ENCODE data around the gene TBX3.
A peak's percentile ranks its signal among the peaks of the same experiment; 100 is the strongest.

TBX3 gene

GRCh38 chr12:114682106-114682784 lies 1.7 kb downstream of the TBX3 start:
- no peak for DNase-seq

- no peak for DNase-seq
Observed at GRCh38 chr12:114681116-114681871, 2.7 kb downstream of the TBX3 start.

- no peak for DNase-seq
Observed at GRCh38 chr12:114680604-114681069, 3.3 kb downstream of the TBX3 start.

- no peak for DNase-seq
Observed at GRCh38 chr12:114679942-114680341, 4.0 kb downstream of the TBX3 start.

GRCh38 chr12:114679452-114679875 lies 4.5 kb downstream of the TBX3 start:
- DNase-seq, result no peak

GRCh38 chr12:114678718-114679117 lies 5.3 kb downstream of the TBX3 start:
- DNase-seq, result no peak

GRCh38 chr12:114678028-114678427 lies 5.9 kb downstream of the TBX3 start:
- DNase-seq, result no peak

GRCh38 chr12:114676142-114676741 lies 7.7 kb downstream of the TBX3 start:
- no peak for DNase-seq

- no peak for DNase-seq
Observed at GRCh38 chr12:114674251-114675047, 9.5 kb downstream of the TBX3 start.

- DNase-seq, result no peak
Observed at GRCh38 chr12:114673901-114674250, 10.1 kb downstream of the TBX3 start.

- DNase-seq, result no peak
Observed at GRCh38 chr12:114673169-114673833, 10.7 kb downstream of the TBX3 start.

GRCh38 chr12:114672817-114673168 lies 11.2 kb downstream of the TBX3 start:
- DNase-seq, result no peak

- DNase-seq, result no peak
Observed at GRCh38 chr12:114671443-114672411, 12.2 kb downstream of the TBX3 start.

- DNase-seq, result no peak
Observed at GRCh38 chr12:114671066-114671442, 12.9 kb downstream of the TBX3 start.

- no peak for DNase-seq
Observed at GRCh38 chr12:114670291-114670980, 13.5 kb downstream of the TBX3 start.

GRCh38 chr12:114669401-114670290 lies 14.3 kb downstream of the TBX3 start:
- no peak for DNase-seq

- DNase-seq, result no peak
Observed at GRCh38 chr12:114668886-114669288, 15.1 kb downstream of the TBX3 start.

- peak; percentile 42 to 51 for DNase-seq
Observed at GRCh38 chr12:114668151-114668885, 15.7 kb downstream of the TBX3 start.

- no peak for DNase-seq
Observed at GRCh38 chr12:114667669-114668150, 16.3 kb downstream of the TBX3 start.
